CD14-positive monocyte (primary cell): Measurements from ENCODE around the gene WDR86. TPM values are rescaled to one million over a fixed set of nuclear protein-coding genes. Genes with fewer than 3 reads are reported as not detected.
A peak's percentile ranks its signal among the peaks of the same experiment; 100 is the strongest.

Experiments
- DNase-seq, 3 donors: peaks; one replicate each; pipeline ENCODE4 v3.0.0-alpha.2; 2011 to 2022
- H2AFZ ChIP-seq: 2 replicates; pipeline ENCODE4 v1.6.0; 2012; ENCODE audit warnings: mild to moderate bottlenecking, low read depth, low read length, inconsistent platforms; ENCODE audit not compliant: insufficient read depth, poor library complexity, severe bottlenecking
- H3K27ac ChIP-seq, 2 donors: 1 replicate in 1 of 2; 2 replicates in 1 of 2; pipeline ENCODE4 v1.5.1; 2012 to 2013; ENCODE audit warnings: low read length in 2 of 2, control low read depth in 1 of 2, inconsistent platforms in 1 of 2, low read depth in 1 of 2, mild to moderate bottlenecking in 1 of 2
- H3K27me3 ChIP-seq, 2 donors: one replicate each; pipeline versions ENCODE4 v1.6.0 to v1.6.1; 2011 to 2013; ENCODE audit warnings: low read length in 2 of 2; ENCODE audit not compliant: control insufficient read depth in 2 of 2, insufficient read depth in 2 of 2
- H3K36me3 ChIP-seq, 2 donors: replicated peaks in 1 of 2; 1 replicate in 1 of 2; 2 replicates in 1 of 2; pipeline versions ENCODE4 v1.5.1 to v1.6.1; 2012 to 2013; ENCODE audit warnings: low read length in 2 of 2, control low read depth in 1 of 2, inconsistent platforms in 1 of 2, mild to moderate bottlenecking in 1 of 2; ENCODE audit not compliant: insufficient read depth in 2 of 2, control insufficient read depth in 1 of 2
- H3K4me1 ChIP-seq, 2 donors: 1 replicate in 1 of 2; 2 replicates in 1 of 2; pipeline versions ENCODE4 v1.5.1 to v1.6.1; 2012 to 2013; ENCODE audit warnings: low read length in 2 of 2, control low read depth in 1 of 2, inconsistent platforms in 1 of 2, mild to moderate bottlenecking in 1 of 2, moderate library complexity in 1 of 2; ENCODE audit not compliant: insufficient read depth in 2 of 2, control insufficient read depth in 1 of 2
- H3K4me2 ChIP-seq: replicated peaks from 2 replicates; pipeline ENCODE3; 2012; ENCODE audit warnings: low read length, moderate library complexity, mild to moderate bottlenecking; ENCODE audit not compliant: poor library complexity, severe bottlenecking; ENCODE audit errors: extremely low read depth
- H3K4me3 ChIP-seq, 3 experiments: fragments of 200-600 bp in 1 of 3; sonication (generic) in 1 of 3; replicated peaks in 1 of 3; 1 replicate in 2 of 3; 2 replicates in 1 of 3; pipeline ENCODE4 v1.5.1; 2011 to 2013; ENCODE audit warnings: low read length in 3 of 3, mild to moderate bottlenecking in 3 of 3, control low read depth in 2 of 3, low read depth in 2 of 3, inconsistent platforms in 1 of 3, moderate library complexity in 1 of 3
- H3K79me2 ChIP-seq: 2 replicates; pipeline ENCODE4 v1.6.0; 2012; ENCODE audit warnings: mild to moderate bottlenecking, control low read depth, inconsistent platforms, low read length, moderate library complexity; ENCODE audit not compliant: insufficient read depth
- H3K9ac ChIP-seq: 2 replicates; pipeline ENCODE4 v1.6.0; 2017; ENCODE audit warnings: low read length, mild to moderate bottlenecking; ENCODE audit not compliant: insufficient read depth, poor library complexity, severe bottlenecking
- H3K9me3 ChIP-seq, 2 donors: replicated peaks in 1 of 2; 1 replicate in 1 of 2; 2 replicates in 1 of 2; pipeline versions ENCODE4 v1.5.1 to v1.6.1; 2012 to 2013; ENCODE audit warnings: low read length in 2 of 2, control low read depth in 1 of 2; ENCODE audit not compliant: control insufficient read depth in 1 of 2, insufficient read depth in 1 of 2
- H4K20me1 ChIP-seq: 2 replicates; pipeline ENCODE4 v1.6.0; 2012; ENCODE audit warnings: mild to moderate bottlenecking, low read length, control low read depth, moderate library complexity; ENCODE audit not compliant: insufficient read depth
- H3K27ac Mint-ChIP-seq, 7 donors: one replicate each; pipeline ENCODE4 v1.8.0; 2020; ENCODE audit warnings: mild to moderate bottlenecking in 7 of 7, mixed read lengths in 7 of 7, moderate library complexity in 6 of 7, inconsistent platforms in 2 of 7
- H3K27me3 Mint-ChIP-seq, 3 donors: one replicate each; pipeline ENCODE4 v1.8.0; 2021 to 2022; ENCODE audit warnings: low read depth in 3 of 3, mild to moderate bottlenecking in 3 of 3, mixed read lengths in 3 of 3, moderate library complexity in 3 of 3, inconsistent platforms in 1 of 3
- H3K36me3 Mint-ChIP-seq, 2 donors: one replicate each; pipeline ENCODE4 v1.8.0; 2020; ENCODE audit warnings: mixed read lengths in 2 of 2, inconsistent platforms in 1 of 2, mild to moderate bottlenecking in 1 of 2
- H3K4me1 Mint-ChIP-seq: one replicate; pipeline ENCODE4 v1.8.0; 2020; ENCODE audit warnings: mild to moderate bottlenecking, mixed read lengths
- H3K4me3 Mint-ChIP-seq, 2 donors: one replicate each; pipeline ENCODE4 v1.8.0; 2020; ENCODE audit warnings: mild to moderate bottlenecking in 2 of 2, mixed read lengths in 2 of 2, moderate library complexity in 1 of 2
- H3K9me3 Mint-ChIP-seq, 7 donors: one replicate each; pipeline ENCODE4 v1.8.0; 2020 to 2022; ENCODE audit warnings: mixed read lengths in 7 of 7, mild to moderate bottlenecking in 6 of 7, moderate library complexity in 6 of 7, inconsistent platforms in 2 of 7
- CTCF ChIP-seq: fragments of 200-600 bp; IDR thresholded peaks from one replicate; pipeline ENCODE4 v1.8.0; 2022; ENCODE audit warnings: antibody characterized with exemption, mild to moderate bottlenecking
- WGBS: methylation state at CpG from one replicate; pipeline ENCODE4 v1.1.5; 2013; ENCODE audit warnings: missing lambda C conversion rate; ENCODE audit not compliant: insufficient coverage; 5-methylcytosine and 5-hydroxymethylcytosine counted together
- intact Hi-C, 2 donors: fragments of 100-400 bp; cut with micrococcal nuclease; formaldehyde crosslinking; loops; one replicate each; pipeline versions ENCODE4 v1.15.0 to v1.15.1; 2023
- polyA plus RNA-seq, 3 donors: library from polyadenylated mRNA; depleted of rRNA in 1 of 3; unstranded in 2 of 3; stranded (reverse) in 1 of 3; fragments of 300-500 nt in 2 of 3; fragments of >200 nt in 1 of 3; fragmentation: Illumina TruSeq in 2 of 3; gene quantifications; 1 replicate in 2 of 3; 2 replicates in 1 of 3; pipeline ENCODE4 v1.2.3, GENCODE V29; 2012 to 2021

Gene WDR86
- polyA plus RNA-seq, 3 donors: 0.11 to 0.30 (median 0.24) TPM

- no peak overlapping the region for H3K4me2 ChIP-seq
- no peaks in the 10 kb centered on the region for H3K36me3 ChIP-seq
- intact Hi-C loops: no loop called here
- peaks cover 23% of the 10 kb centered on the region for H3K4me1 Mint-ChIP-seq
- TF ChIP-seq CTCF: no peak
- peak overlapping the region in 1 of 2 donors; percentile 2 for H3K4me3 Mint-ChIP-seq
- peaks cover 9 to 18% (median 14%) of the 10 kb centered on the region in 7 donors for H3K9me3 Mint-ChIP-seq
- H3K4me1 ChIP-seq: peaks cover 12 to 13% of the 10 kb centered on the region in 2 donors
- peak overlapping the region in 1 of 7 donors; percentile 35 for H3K27ac Mint-ChIP-seq
- no peaks in the 10 kb centered on the region for H3K36me3 Mint-ChIP-seq
- peaks cover 7 to 13% of the 10 kb centered on the region in 2 donors for H3K9me3 ChIP-seq
- H3K27me3 Mint-ChIP-seq: peaks cover 22 to 29% (median 23%) of the 10 kb centered on the region in 3 donors
- H2AFZ ChIP-seq: no peak overlapping the region
- no peak overlapping the region for H3K9ac ChIP-seq
- DNase-seq: peak in 1 of 3 donors; percentile 18
- WGBS: 67% methylated on average over 17 of the region's 31 CpGs
- no peak overlapping the region for H3K27ac ChIP-seq
- no peaks in the 10 kb centered on the region for H3K79me2 ChIP-seq
- no peaks in the 10 kb centered on the region for H4K20me1 ChIP-seq
- no peaks in the 10 kb centered on the region for H3K27me3 ChIP-seq
- H3K4me3 ChIP-seq: no peak overlapping the region
These were observed 16.5 kb downstream of the WDR86 start for GRCh38 chr7:151393031-151393977.

- Histone ChIP-seq H3K4me1 (peaks cover 12 to 13% of the 10 kb centered on the region in 2 donors), H3K27ac (no peak overlapping the region), H3K27me3 (no peaks in the 10 kb centered on the region), H3K9ac (no peak overlapping the region), H2AFZ (no peak overlapping the region), H3K4me2 (no peak overlapping the region), H3K79me2 (no peaks in the 10 kb centered on the region), H3K4me3 (no peak overlapping the region), H3K9me3 (peaks cover 3 to 8% of the 10 kb centered on the region in 2 donors), H4K20me1 (no peaks in the 10 kb centered on the region), H3K36me3 (no peaks in the 10 kb centered on the region)
- Mint-ChIP-seq H3K9me3 (peaks cover 4 to 11% (median 7%) of the 10 kb centered on the region in 7 donors), H3K4me1 (peaks cover 21% of the 10 kb centered on the region), H3K4me3 (no peak overlapping the region), H3K36me3 (no peaks in the 10 kb centered on the region), H3K27ac (no peak overlapping the region), H3K27me3 (peaks cover 25 to 29% (median 26%) of the 10 kb centered on the region in 3 donors)
- WGBS: 91% methylated on average over 13 of the region's 13 CpGs
- TF ChIP-seq CTCF: no peak
- intact Hi-C loops: no loop called here
- DNase-seq: no peak
These were observed 17.4 kb downstream of the WDR86 start for GRCh38 chr7:151392426-151392825.
